Adrenal gland (tissue), 12 donors: ENCODE measurements around the gene OR2Y1. TPM values are rescaled to one million over a fixed set of nuclear protein-coding genes. Genes with fewer than 3 reads are reported as not detected.

Experiments used
- DNase-seq, 7 donors: peaks; one replicate each; pipeline ENCODE4 v3.0.0-alpha.2; 2019 to 2020
- H3K27ac ChIP-seq, 5 donors: fragments of 200-600 bp; sonication (generic) in 4 of 5; 1 replicate in 3 of 5; 2 replicates in 2 of 5; pipeline versions ENCODE4 v1.5.1 to v1.8.0; 2016 to 2020; ENCODE audit warnings: mild to moderate bottlenecking in 1 of 5
- H3K27me3 ChIP-seq: fragments of 200-600 bp; 2 replicates; pipeline ENCODE4 v1.8.0; 2021
- H3K36me3 ChIP-seq, 2 donors: fragments of 200-600 bp; replicated peaks in 1 of 2; 1 replicate in 1 of 2; 2 replicates in 1 of 2; pipeline versions ENCODE4 v1.5.1 to v1.8.0; 2018 to 2022
- H3K4me1 ChIP-seq, 2 donors: fragments of 200-600 bp; replicated peaks in 1 of 2; 1 replicate in 1 of 2; 2 replicates in 1 of 2; pipeline versions ENCODE4 v1.5.1 to v1.8.0; 2018 to 2021
- H3K4me3 ChIP-seq, 4 donors: fragments of 200-600 bp; sonication (generic) in 3 of 4; one replicate each; pipeline ENCODE4 v1.5.1; 2016 to 2018
- H3K9me3 ChIP-seq, 3 donors: fragments of 200-600 bp; sonication (generic) in 1 of 3; replicated peaks in 1 of 3; 1 replicate in 2 of 3; 2 replicates in 1 of 3; pipeline versions ENCODE4 v1.5.1 to v1.8.0; 2016 to 2021
- CTCF ChIP-seq, 6 experiments: fragments of 450-650 bp in 4 of 6; fragments of 200-600 bp in 2 of 6; sonication (generic) in 1 of 6; IDR thresholded peaks; 1 replicate in 5 of 6; 2 replicates in 1 of 6; pipeline versions ENCODE4 v1.5.1 to v1.8.0; 2016 to 2021; ENCODE audit warnings: antibody characterized with exemption in 6 of 6, mild to moderate bottlenecking in 2 of 6, moderate library complexity in 1 of 6
- POLR2A ChIP-seq, 2 donors: fragments of 450-650 bp; IDR thresholded peaks; one replicate each; pipeline ENCODE4 v1.6.1; 2017; ENCODE audit warnings: antibody characterized with exemption in 2 of 2, mild to moderate bottlenecking in 2 of 2, moderate library complexity in 1 of 2
- WGBS, 4 donors: extraction: QIAGEN DNeasy Blood & Tissue Kit in 2 of 4; methylation state at CpG; one replicate each; pipeline versions ENCODE4 v1.1.5 to v1.1.7; 2013 to 2017; 5-methylcytosine and 5-hydroxymethylcytosine counted together
- intact Hi-C, 2 donors: fragments of 100-400 bp; cut with DNase I; formaldehyde crosslinking; loops; one replicate each; pipeline versions ENCODE4 v1.14.1 to v1.15.0; 2022 to 2023
- polyA plus RNA-seq, 3 donors: library from polyadenylated mRNA; stranded (reverse); fragments of 200-250 nt in 2 of 3; fragments of 350-450 nt in 1 of 3; fragmentation: Illumina TruSeq in 1 of 3; extraction: RNeasy Lipid Tissue Mini Kit (QIAGEN cat#74804) in 1 of 3; gene quantifications; one replicate each; pipeline ENCODE4 v1.2.3, GENCODE V29; 2013 to 2014
- total RNA-seq, 9 donors: library from RNA; depleted of rRNA in 4 of 9; stranded (reverse); fragments of >200 nt in 4 of 9; fragments of 120-200 nt in 1 of 9; fragmentation: NEBNext Ultra II Directional in 1 of 9; extraction: Animal tissue kit (Norgen Biotek cat#: 25700) in 1 of 9; gene quantifications; one replicate each; pipeline versions ENCODE4 v1.1.0 to v1.2.4, GENCODE V29; 2013 to 2023
- donor health status: healthy with polysubstance abuse.
- donor health status: Bipolar disorder and iron deficiency.
- donor health status: DM: yes; HTN: yes; CAD: no.
- donor health status: DM: no; HTN: no; CAD: no.
- donor health status: DM: no; HTN: no; CAD: no.
- donor health status: DM: yes; HTN: yes; CAD: no.

The OR2Y1 gene
- total and polyA plus RNA-seq, 12 donors: not detected

DNA sequence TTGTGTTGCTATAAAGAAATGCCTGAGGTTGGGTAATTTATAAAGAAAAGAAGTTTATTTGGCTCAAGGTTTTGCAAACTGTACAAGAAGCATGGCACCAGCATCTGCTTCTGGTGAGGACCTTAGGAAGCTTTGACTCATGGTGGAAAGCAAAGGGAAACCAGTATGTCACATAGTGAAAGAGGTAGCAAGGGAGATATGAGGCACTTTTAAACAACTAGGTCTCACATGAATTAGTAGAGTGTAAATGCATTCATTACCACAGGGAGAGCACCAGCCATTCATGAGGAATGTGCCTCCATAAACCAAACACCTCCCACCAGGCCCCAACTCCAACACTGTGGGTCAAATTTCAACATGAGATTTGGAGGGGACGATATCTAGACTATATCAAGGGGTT, 40.8 kb downstream of the OR2Y1 start:
- H3K9me3 ChIP-seq: no peaks in the 10 kb centered on the region
- 62 to 79% (median 77%) methylated on average over 1 of the region's 1 CpG for WGBS, 4 donors
- intact Hi-C loops: no loop called here
- H3K27ac ChIP-seq: no peak overlapping the region
- no peak for TF ChIP-seq POLR2A (IDR thresholded peaks at IDR 0.05)
- TF ChIP-seq CTCF (IDR thresholded peaks at IDR 0.05): no peak
- DNase-seq: no peak
- H3K4me3 ChIP-seq: no peak overlapping the region
- H3K4me1 ChIP-seq: no peaks in the 10 kb centered on the region
- H3K27me3 ChIP-seq: no peaks in the 10 kb centered on the region
- no peaks in the 10 kb centered on the region for H3K36me3 ChIP-seq

GRCh38 chr5:180696116-180696515, 43.7 kb downstream of the OR2Y1 start:
- no peak overlapping the region for H3K27ac ChIP-seq
- 84 to 97% (median 87%) methylated on average over 1 of the region's 1 CpG for WGBS, 4 donors

GRCh38 chr5:180692429-180692828, 47.4 kb downstream of the OR2Y1 start:
- Histone ChIP-seq H3K36me3 (no peaks in the 10 kb centered on the region), H3K4me3 (no peak overlapping the region), H3K4me1 (no peaks in the 10 kb centered on the region), H3K27me3 (peaks cover 5% of the 10 kb centered on the region), H3K27ac (no peak overlapping the region), H3K9me3 (no peaks in the 10 kb centered on the region)
- 43 to 74% (median 54%) methylated on average over 3 of the region's 3 CpGs for WGBS, 4 donors
- intact Hi-C loops: no loop called here
- DNase-seq: no peak
- TF ChIP-seq CTCF (IDR thresholded peaks at IDR 0.05) (no peak), POLR2A (IDR thresholded peaks at IDR 0.05) (no peak)

More at GRCh38 chr5:180696116-180696515, 43.7 kb downstream of the OR2Y1 start:
- Histone ChIP-seq H3K36me3 (no peaks in the 10 kb centered on the region), H3K27me3 (peaks cover 5% of the 10 kb centered on the region), H3K4me3 (no peak overlapping the region), H3K9me3 (no peaks in the 10 kb centered on the region), H3K4me1 (no peaks in the 10 kb centered on the region)
- no peak for DNase-seq
- intact Hi-C loops: no loop called here
- no peak for TF ChIP-seq POLR2A (IDR thresholded peaks at IDR 0.05)
- no peak for TF ChIP-seq CTCF (IDR thresholded peaks at IDR 0.05)

DNA sequence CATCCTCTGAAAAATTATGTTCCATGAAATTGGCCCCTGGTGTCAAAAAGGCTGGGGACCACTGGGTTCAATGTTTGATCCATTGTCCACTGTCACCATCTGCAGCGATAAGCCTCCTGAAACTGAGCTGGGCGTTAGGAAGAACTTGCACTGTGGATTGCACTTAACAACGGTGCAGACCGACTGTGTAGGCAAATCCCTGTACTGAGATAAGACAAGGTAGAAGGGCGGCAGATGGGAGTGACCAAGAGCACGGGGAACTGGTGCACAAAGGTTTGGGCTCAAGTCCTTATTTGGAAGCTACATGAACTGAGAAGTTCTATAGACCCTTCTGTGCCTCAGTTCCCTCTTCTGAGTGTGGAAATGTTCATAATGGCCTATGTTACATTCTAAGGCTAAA, 48.8 kb downstream of the OR2Y1 start:
- peaks cover 8% of the 10 kb centered on the region for H3K27me3 ChIP-seq
- DNase-seq: no peak
- no peaks in the 10 kb centered on the region for H3K9me3 ChIP-seq
- H3K27ac ChIP-seq: no peak overlapping the region
- intact Hi-C loops: no loop called here
- 69 to 80% (median 78%) methylated on average over 6 of the region's 6 CpGs for WGBS, 4 donors
- no peak overlapping the region for H3K4me3 ChIP-seq
- no peaks in the 10 kb centered on the region for H3K4me1 ChIP-seq
- no peaks in the 10 kb centered on the region for H3K36me3 ChIP-seq
- no peak for TF ChIP-seq CTCF (IDR thresholded peaks at IDR 0.05)
- TF ChIP-seq POLR2A (IDR thresholded peaks at IDR 0.05): no peak
